Activated naive CD4-positive, alpha-beta T cell treated with anti-CD3 and anti-CD28 coated beads, Interleukin-2, amount 50 U/mL, for 16 hours (primary cell): ENCODE results near the gene SLC38A8.

Source experiments
- DNase-seq: peaks from one replicate; pipeline ENCODE4 v3.0.0-alpha.2; 2020

Gene SLC38A8

GRCh38 chr16:84042308-84042878 lies at the start of gene SLC38A8:
SLC38A8 (minus strand) TSS chr16:84042795; CDS start chr16:84042157, 638 bp downstream.
- no peak for DNase-seq

GRCh38 chr16:84091460-84091859 lies 48.9 kb upstream of the SLC38A8 start:
- DNase-seq: no peak

DNA sequence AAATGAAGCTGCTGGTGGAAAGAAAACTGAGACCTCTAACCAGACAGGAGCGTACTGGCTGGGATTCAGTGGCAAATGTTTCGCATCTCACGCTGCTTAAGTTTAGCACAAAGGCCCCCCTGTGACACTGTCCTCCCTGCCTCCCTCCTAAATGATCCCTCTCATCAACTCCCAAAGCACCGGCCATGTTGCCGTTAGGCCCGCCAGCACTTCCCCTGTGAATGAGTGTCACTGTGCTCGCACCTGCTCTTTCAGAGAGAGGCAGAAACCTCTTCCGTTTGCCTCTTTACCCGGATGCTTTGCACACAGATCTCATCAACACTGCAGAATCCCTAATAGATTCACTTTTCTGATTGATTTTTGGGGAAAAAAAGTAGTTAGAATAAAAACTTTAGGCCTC lies 47.6 kb upstream of the SLC38A8 start:
- no peak for DNase-seq

DNA sequence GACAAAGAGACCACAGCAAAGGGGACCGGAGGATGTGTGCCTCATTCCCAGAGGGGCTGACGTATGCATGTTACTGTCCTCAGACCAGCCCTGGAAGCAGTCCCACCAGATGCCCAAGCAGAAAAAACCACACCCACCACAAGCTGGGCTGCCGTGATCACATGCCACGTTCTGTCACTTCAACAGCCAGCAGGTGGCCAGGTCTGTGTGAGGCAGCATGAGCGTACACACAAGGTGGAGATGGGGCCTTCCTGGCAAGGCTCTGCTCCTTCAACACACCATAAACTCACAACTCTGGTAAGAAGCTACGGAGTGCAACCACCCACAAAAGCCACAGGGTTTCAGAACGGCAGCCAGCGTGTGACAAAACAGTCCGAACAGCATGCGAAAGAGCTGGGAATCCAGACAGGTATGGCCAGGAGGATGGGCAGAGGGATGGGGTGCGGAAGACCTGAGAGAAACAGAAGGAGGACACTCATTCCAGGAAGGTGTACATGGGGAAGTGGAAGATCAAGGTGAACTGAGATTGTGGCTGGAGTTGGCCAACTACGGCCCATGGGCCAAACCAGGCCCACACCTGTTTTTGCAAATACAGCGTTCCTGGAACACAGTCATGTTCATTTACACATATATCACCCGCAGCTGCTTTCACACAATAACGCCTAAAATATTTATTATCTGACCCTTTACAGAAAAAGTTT lies 46.2 kb upstream of the SLC38A8 start:
- peak; percentile 60 for DNase-seq

DNA sequence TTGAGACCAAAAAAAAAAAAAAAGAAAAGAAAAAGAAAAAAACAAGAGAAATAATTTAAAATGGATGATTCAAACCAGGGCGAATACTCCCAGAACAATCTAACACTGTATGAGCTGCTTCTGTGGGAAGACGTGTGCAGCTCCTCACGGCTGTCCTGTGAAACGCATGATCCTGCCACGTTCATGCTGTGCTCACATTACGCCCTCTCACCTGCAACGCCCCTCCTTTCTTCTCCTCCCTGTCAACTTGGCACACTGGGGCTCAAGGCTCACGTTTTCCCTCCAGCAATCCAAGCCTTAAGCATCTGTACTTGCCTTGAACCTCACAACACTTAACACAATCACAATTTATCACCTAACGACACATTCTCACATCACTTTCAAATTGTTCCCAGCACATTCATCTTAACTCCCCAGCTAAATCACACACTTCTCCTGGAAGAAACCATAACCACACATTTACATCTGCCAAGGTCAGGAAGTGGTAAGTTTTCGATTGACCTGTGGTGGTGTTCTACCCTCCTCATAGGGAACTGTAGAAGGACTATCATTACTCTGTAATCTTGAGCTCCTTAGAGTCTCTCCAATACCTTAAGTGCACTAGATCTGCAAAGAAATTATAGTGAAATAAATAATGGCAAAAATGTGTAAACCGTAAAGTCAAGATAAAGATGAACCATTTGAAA lies 45.0 kb upstream of the SLC38A8 start:
- DNase-seq: no peak

GRCh38 chr16:84087001-84087400 lies 44.4 kb upstream of the SLC38A8 start:
- DNase-seq: no peak

GRCh38 chr16:84086341-84086740 lies 43.7 kb upstream of the SLC38A8 start:
- DNase-seq: no peak

- DNase-seq: no peak
These were observed 43.2 kb upstream of the SLC38A8 start for GRCh38 chr16:84085773-84086172.

GRCh38 chr16:84085271-84085667 lies 42.7 kb upstream of the SLC38A8 start:
- DNase-seq: no peak

DNA sequence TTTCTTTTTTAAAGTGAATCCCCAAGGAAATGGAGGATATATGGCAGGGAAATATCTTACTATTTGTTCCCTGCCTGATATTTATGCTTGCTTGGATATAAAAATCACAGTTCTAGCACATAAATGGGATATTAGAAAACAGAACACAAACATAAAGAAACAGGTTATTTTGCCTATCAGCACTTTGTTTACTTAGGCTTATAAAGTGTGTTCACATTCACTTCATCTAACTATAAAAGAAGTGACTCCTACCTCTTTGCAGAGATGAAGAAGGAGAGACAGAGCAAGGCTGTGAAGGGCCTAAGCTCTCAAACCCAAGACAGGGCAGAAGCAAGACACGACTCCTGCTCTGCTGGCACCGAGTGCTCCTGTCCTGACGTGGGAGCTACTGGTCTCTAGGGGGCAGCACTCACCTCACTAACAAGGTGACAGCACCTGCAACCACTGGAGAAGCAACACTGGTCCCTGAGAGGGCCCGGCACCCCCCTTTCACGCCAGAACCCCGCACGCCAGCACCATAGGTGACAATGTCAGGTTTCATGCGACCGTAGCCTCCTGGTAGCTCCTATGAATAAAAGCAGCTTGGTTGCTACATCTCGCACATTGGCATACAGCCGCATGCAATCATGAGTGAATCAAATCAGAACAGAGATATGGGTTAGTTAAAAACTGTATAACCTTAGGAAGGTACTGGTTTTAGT lies 42.1 kb upstream of the SLC38A8 start:
- peak; percentile 72 for DNase-seq

DNA sequence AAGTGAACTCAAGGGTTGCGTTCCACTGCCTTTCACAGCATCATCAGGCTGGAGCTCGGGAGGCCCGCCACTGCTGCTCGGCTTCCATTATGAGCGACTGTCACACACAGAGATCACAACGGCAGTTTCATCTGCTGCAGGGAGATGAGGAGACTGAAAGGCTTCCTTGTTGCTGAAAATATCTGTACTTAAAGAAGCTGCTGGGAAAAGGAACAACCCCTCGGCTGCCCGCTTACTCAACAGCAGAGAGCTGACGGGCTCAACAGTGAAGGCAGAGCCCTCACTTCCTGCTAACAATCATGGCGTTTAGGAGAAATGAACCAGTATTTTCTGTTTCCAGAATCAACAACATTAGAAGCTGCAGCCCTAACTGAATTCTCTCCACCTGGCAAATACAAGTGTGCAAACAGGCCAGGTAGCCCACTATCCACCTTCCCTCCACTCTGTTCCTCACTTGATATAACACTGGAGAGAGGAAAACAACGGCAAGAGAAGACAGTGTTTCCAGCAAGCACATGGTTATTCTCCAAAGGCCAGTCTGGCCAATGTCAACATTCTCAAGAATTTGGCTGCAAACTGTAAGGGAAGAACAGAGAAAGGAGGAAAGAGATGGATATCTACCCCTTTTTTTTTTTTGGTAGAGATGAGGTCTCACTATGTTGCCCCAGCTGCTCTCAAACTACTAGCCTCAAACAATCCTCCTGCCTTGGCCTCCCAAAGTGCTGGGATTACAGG lies 40.4 kb upstream of the SLC38A8 start:
- DNase-seq: no peak

- no peak for DNase-seq
These were observed 39.5 kb upstream of the SLC38A8 start for GRCh38 chr16:84082110-84082509.

DNA sequence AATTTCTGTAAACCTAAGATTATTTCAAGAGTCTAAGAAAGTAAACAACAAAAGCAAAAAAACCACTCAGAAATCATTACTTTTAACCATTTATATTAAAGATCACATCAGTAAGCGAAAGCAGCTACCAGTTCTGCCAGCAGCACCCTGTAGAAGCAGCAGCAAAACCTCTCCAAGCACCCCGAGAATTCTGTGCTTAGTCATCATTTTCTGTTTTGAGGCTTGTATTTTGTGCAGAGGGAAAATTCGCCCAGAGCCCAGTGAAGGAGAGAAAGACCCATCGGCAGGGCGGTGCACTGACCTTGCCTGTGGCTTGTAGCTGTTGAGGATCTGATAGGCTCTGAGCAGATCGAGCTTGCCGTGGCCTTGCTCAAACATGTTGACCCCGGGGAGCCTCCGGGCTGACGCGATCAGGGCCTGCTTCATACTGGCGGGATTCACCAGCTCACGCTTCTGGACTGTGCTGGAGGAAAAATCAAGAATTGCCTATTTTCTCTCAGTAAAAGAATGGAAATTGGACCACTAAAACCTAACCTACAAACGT lies 38.9 kb upstream of the SLC38A8 start:
- no peak for DNase-seq

GRCh38 chr16:84080813-84081212 lies 38.2 kb upstream of the SLC38A8 start:
- DNase-seq: no peak

GRCh38 chr16:84080378-84080777 lies 37.8 kb upstream of the SLC38A8 start:
- DNase-seq: no peak

DNA sequence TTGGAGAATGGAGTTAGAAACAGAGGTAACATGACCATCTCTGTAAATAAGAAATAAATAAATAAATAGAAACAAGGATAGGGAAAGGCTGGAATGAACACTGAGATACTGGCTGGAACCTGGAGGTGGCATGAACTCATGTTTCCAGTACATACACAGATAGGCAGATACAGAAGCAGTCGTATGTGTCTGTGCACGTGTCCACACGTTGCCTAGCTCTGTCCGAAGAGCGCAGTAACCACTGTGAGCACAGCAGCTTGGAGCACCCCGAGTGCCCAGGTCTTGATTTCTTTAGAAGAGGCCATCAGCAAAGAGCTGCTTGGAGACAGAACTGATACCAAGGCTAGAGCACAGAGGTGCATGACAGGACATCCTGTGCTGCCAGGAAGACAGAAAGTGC lies 37.1 kb upstream of the SLC38A8 start:
- no peak for DNase-seq

GRCh38 chr16:84075376-84075775 lies 32.8 kb upstream of the SLC38A8 start:
- no peak for DNase-seq

GRCh38 chr16:84074721-84075120 lies 32.1 kb upstream of the SLC38A8 start:
- no peak for DNase-seq

GRCh38 chr16:84072014-84072413 lies 29.4 kb upstream of the SLC38A8 start:
- DNase-seq: no peak

DNA sequence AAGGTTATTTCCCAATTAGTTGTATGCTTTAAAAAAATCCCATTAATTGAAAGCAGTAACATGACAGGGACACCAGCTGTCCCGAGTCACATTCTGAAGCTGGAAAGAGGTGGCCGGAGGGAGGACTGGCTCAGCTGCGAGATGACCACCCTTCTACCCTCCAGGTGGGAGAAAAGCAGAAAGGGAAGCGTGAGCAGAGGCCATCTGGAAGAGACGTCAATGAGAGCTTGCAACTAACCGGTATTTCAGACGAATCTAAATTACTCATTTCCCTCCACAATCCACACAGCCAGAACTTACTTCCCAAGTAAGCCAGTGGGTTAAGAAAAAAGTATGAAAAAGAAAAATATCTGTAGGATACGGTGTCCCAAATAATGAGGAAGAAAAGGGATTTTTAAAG lies 28.5 kb upstream of the SLC38A8 start:
- no peak for DNase-seq

- no peak for DNase-seq
These were observed 26.9 kb upstream of the SLC38A8 start for GRCh38 chr16:84069540-84069939.

DNA sequence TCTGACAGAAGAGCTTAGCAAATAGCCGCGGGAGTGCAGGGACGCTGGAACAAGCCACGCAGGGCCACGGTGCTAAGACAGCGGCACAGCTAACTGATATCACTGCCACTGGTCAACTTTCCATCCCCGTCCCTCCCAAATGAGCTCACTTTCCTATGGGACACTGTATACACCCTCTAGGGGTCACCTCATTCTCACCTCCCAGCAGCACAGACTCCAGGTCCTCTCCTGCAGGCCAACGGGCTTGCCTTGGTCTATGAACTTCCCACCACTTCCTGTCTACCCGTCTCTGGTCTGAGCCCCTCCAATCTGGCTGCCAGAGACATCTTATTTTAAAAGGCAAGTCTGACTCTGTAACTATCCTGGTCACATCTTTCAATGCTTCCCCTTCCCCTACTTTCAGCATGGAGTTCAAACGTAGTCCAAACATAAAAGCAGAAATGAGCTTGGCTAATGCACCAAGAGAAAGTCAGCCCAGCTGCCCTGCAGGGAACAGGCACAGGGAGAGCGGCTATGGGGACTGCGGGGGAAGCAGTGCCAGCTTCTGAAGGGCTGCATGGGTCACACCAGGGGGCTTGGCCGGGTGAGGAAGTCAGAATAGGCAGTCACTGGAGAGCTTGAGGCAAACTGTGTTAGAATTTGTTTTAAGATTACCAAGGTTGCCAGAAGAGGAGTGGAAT lies 26.3 kb upstream of the SLC38A8 start:
- DNase-seq: no peak
